Mesendoderm (in vitro differentiated cells): ENCODE results near the gene DKK1.

Source experiments
- DNase-seq: peaks from one replicate; pipeline ENCODE4 v3.0.0; 2013
- H2AK5ac ChIP-seq: 2 replicates; pipeline ENCODE4 v1.6.1; 2013; ENCODE audit warnings: low read length, inconsistent platforms
- H2BK120ac ChIP-seq: 2 replicates; pipeline ENCODE4 v1.6.1; 2013; ENCODE audit warnings: low read depth, mild to moderate bottlenecking, low read length, moderate library complexity, mixed read lengths
- H2BK15ac ChIP-seq: replicated peaks from 2 replicates; pipeline ENCODE4 v1.6.1; 2013; ENCODE audit warnings: low read depth, mild to moderate bottlenecking, moderate library complexity
- H2BK5ac ChIP-seq: 2 replicates; pipeline ENCODE4 v1.6.1; 2013; ENCODE audit warnings: low read length, inconsistent platforms
- H3K18ac ChIP-seq: 2 replicates; pipeline ENCODE4 v1.6.1; 2013; ENCODE audit warnings: mild to moderate bottlenecking, low read length, mixed read lengths
- H3K23ac ChIP-seq: one replicate; pipeline ENCODE4 v1.6.1; 2013; ENCODE audit warnings: low read length
- H3K27ac ChIP-seq: 2 replicates; pipeline ENCODE4 v1.5.1; 2013; ENCODE audit warnings: low read depth, mild to moderate bottlenecking, inconsistent platforms, low read length, moderate library complexity
- H3K27me3 ChIP-seq: 2 replicates; pipeline ENCODE4 v1.6.1; 2013; ENCODE audit warnings: low read length, control low read depth, mild to moderate bottlenecking, inconsistent platforms; ENCODE audit not compliant: insufficient read depth, poor library complexity
- H3K36me3 ChIP-seq: 2 replicates; pipeline ENCODE4 v1.6.1; 2013; ENCODE audit warnings: low read length, inconsistent platforms; ENCODE audit not compliant: control insufficient read depth, insufficient read depth
- H3K4ac ChIP-seq: one replicate; pipeline ENCODE4 v1.6.1; 2013; ENCODE audit warnings: low read depth, mild to moderate bottlenecking, low read length, moderate library complexity
- H3K4me1 ChIP-seq: 2 replicates; pipeline ENCODE4 v1.6.1; 2013; ENCODE audit warnings: low read depth, low read length, inconsistent platforms; ENCODE audit not compliant: control insufficient read depth
- H3K4me2 ChIP-seq: 2 replicates; pipeline ENCODE4 v1.6.1; 2013; ENCODE audit warnings: low read length
- H3K4me3 ChIP-seq: 2 replicates; pipeline ENCODE4 v1.5.1; 2013; ENCODE audit warnings: mild to moderate bottlenecking, low read length
- H3K56ac ChIP-seq: one replicate; pipeline ENCODE4 v1.6.1; 2013; ENCODE audit warnings: low read length
- H3K79me1 ChIP-seq: 2 replicates; pipeline ENCODE4 v1.6.1; 2013; ENCODE audit warnings: low read length, inconsistent platforms
- H3K79me2 ChIP-seq: 2 replicates; pipeline ENCODE4 v1.6.1; 2013; ENCODE audit warnings: mild to moderate bottlenecking, low read length; ENCODE audit not compliant: control insufficient read depth, insufficient read depth
- H3K9ac ChIP-seq: 2 replicates; pipeline ENCODE4 v1.6.1; 2013; ENCODE audit warnings: low read length, inconsistent platforms
- H4K5ac ChIP-seq: one replicate; pipeline ENCODE4 v1.6.1; 2013; ENCODE audit warnings: low read length
- H4K8ac ChIP-seq: one replicate; pipeline ENCODE4 v1.6.1; 2013; ENCODE audit warnings: low read depth, mild to moderate bottlenecking, control low read depth, low read length, moderate library complexity
- WGBS: extraction: QIAGEN DNeasy Blood & Tissue Kit; methylation state at CpG from one replicate; pipeline ENCODE4 v1.1.7; 2013; ENCODE audit warnings: low lambda C conversion rate, missing lambda C conversion rate; ENCODE audit not compliant: insufficient coverage; ENCODE audit errors: extremely low coverage; 5-methylcytosine and 5-hydroxymethylcytosine counted together

DKK1 gene

GRCh38 chr10:52318822-52319464 is 4.9 kb downstream of the DKK1 start:
- no peak overlapping the region for H3K4me2 ChIP-seq
- H3K4me1 ChIP-seq = no peaks in the 10 kb centered on the region
- no peak overlapping the region for H2BK120ac ChIP-seq
- no peaks in the 10 kb centered on the region for H3K36me3 ChIP-seq
- no peaks in the 10 kb centered on the region for H3K79me1 ChIP-seq
- H2AK5ac ChIP-seq = no peak overlapping the region
- WGBS = no CpG with 5 or more reads among the region's 7 CpGs
- no peak overlapping the region for H3K4me3 ChIP-seq
- H3K56ac ChIP-seq = no peak overlapping the region
- no peak overlapping the region for H3K27ac ChIP-seq
- H4K5ac ChIP-seq = no peak overlapping the region
- H3K23ac ChIP-seq = no peak overlapping the region
- no peak overlapping the region for H3K4ac ChIP-seq
- H4K8ac ChIP-seq = no peak overlapping the region
- H2BK5ac ChIP-seq = no peak overlapping the region
- no peak overlapping the region for H3K9ac ChIP-seq
- peaks cover 7% of the 10 kb centered on the region for H3K79me2 ChIP-seq
- no peaks in the 10 kb centered on the region for H3K27me3 ChIP-seq
- DNase-seq = no peak
- H3K18ac ChIP-seq = no peak overlapping the region
- no peak overlapping the region for H2BK15ac ChIP-seq

GRCh38 chr10:52319926-52320325 is 5.8 kb downstream of the DKK1 start:
- Histone ChIP-seq H3K36me3 (no peaks in the 10 kb centered on the region), H3K4ac (no peak overlapping the region), H3K9ac (no peak overlapping the region), H2AK5ac (no peak overlapping the region), H3K56ac (no peak overlapping the region), H3K23ac (no peak overlapping the region), H3K27me3 (no peaks in the 10 kb centered on the region), H3K4me3 (no peak overlapping the region), H3K18ac (no peak overlapping the region), H3K4me2 (no peak overlapping the region), H3K79me2 (peaks cover 3% of the 10 kb centered on the region), H3K4me1 (no peaks in the 10 kb centered on the region), H2BK120ac (no peak overlapping the region), H2BK15ac (no peak overlapping the region), H3K27ac (no peak overlapping the region), H4K8ac (no peak overlapping the region), H2BK5ac (no peak overlapping the region), H4K5ac (no peak overlapping the region), H3K79me1 (no peaks in the 10 kb centered on the region)
- no peak for DNase-seq
- no CpG with 5 or more reads among the region's 2 CpGs for WGBS

- H4K8ac ChIP-seq = no peak overlapping the region
- DNase-seq = peak; percentile 65
- H2AK5ac ChIP-seq = no peak overlapping the region
- H3K27me3 ChIP-seq = no peaks in the 10 kb centered on the region
- no peak overlapping the region for H3K56ac ChIP-seq
- no peak overlapping the region for H3K27ac ChIP-seq
- no CpG with 5 or more reads among the region's 1 CpG for WGBS
- no peak overlapping the region for H3K9ac ChIP-seq
- no peak overlapping the region for H3K4me3 ChIP-seq
- no peak overlapping the region for H3K18ac ChIP-seq
- H3K36me3 ChIP-seq = no peaks in the 10 kb centered on the region
- no peak overlapping the region for H3K4me2 ChIP-seq
- no peaks in the 10 kb centered on the region for H3K79me2 ChIP-seq
- no peak overlapping the region for H3K4ac ChIP-seq
- no peak overlapping the region for H3K23ac ChIP-seq
- H2BK5ac ChIP-seq = no peak overlapping the region
- H3K4me1 ChIP-seq = no peaks in the 10 kb centered on the region
- H2BK15ac ChIP-seq = no peak overlapping the region
- H4K5ac ChIP-seq = no peak overlapping the region
- H2BK120ac ChIP-seq = no peak overlapping the region
- no peaks in the 10 kb centered on the region for H3K79me1 ChIP-seq
Measured at GRCh38 chr10:52322323-52322722, 8.2 kb downstream of the DKK1 start.

GRCh38 chr10:52322936-52323335 is 8.9 kb downstream of the DKK1 start:
- no peak overlapping the region for H3K23ac ChIP-seq

GRCh38 chr10:52326382-52326781 is 12.3 kb downstream of the DKK1 start:
- Histone ChIP-seq H3K79me1 (no peaks in the 10 kb centered on the region), H3K56ac (no peak overlapping the region)
- WGBS = no CpG with 5 or more reads among the region's 2 CpGs

More at GRCh38 chr10:52322936-52323335, 8.9 kb downstream of the DKK1 start:
- H3K27me3 ChIP-seq = no peaks in the 10 kb centered on the region
- no peak overlapping the region for H3K27ac ChIP-seq
- H3K18ac ChIP-seq = no peak overlapping the region
- H2AK5ac ChIP-seq = no peak overlapping the region
- H3K79me2 ChIP-seq = no peaks in the 10 kb centered on the region
- no peak overlapping the region for H3K56ac ChIP-seq
- H3K4me3 ChIP-seq = no peak overlapping the region
- H3K4me2 ChIP-seq = no peak overlapping the region
- H2BK15ac ChIP-seq = no peak overlapping the region
- no peak overlapping the region for H3K9ac ChIP-seq
- H3K4me1 ChIP-seq = no peaks in the 10 kb centered on the region
- whole genome bisulfite sequencing = no CpG with 5 or more reads among the region's 1 CpG
- no peak overlapping the region for H4K8ac ChIP-seq
- no peak overlapping the region for H2BK120ac ChIP-seq
- no peak for DNase-seq
- H3K79me1 ChIP-seq = no peaks in the 10 kb centered on the region
- no peak overlapping the region for H4K5ac ChIP-seq
- no peak overlapping the region for H2BK5ac ChIP-seq
- H3K4ac ChIP-seq = no peak overlapping the region
- H3K36me3 ChIP-seq = no peaks in the 10 kb centered on the region

More at GRCh38 chr10:52326382-52326781, 12.3 kb downstream of the DKK1 start:
- Histone ChIP-seq H3K18ac (no peak overlapping the region), H3K9ac (no peak overlapping the region), H4K5ac (no peak overlapping the region), H2BK120ac (no peak overlapping the region), H3K36me3 (no peaks in the 10 kb centered on the region), H2BK15ac (no peak overlapping the region), H3K4me2 (no peak overlapping the region), H3K23ac (no peak overlapping the region), H3K4ac (no peak overlapping the region), H2BK5ac (no peak overlapping the region), H3K27ac (no peak overlapping the region), H3K4me3 (no peak overlapping the region), H3K79me2 (no peaks in the 10 kb centered on the region), H4K8ac (no peak overlapping the region), H3K4me1 (no peaks in the 10 kb centered on the region), H2AK5ac (no peak overlapping the region), H3K27me3 (no peaks in the 10 kb centered on the region)
- DNase-seq = peak; percentile 23
